Heart left ventricle (tissue), 16 donors: ENCODE results near the gene VWA8. TPM values are rescaled to one million over a fixed set of nuclear protein-coding genes. Genes with fewer than 3 reads are reported as not detected.

Experiments used
- ATAC-seq, 4 donors: fragments of 200-7000 bp; cut with Tn5 transposase; one replicate each; pipeline ENCODE4 v1.9.1; 2020 to 2022; ENCODE audit warnings: moderate library complexity in 4 of 4, mild to moderate bottlenecking in 3 of 4, moderate number of reproducible peaks in 1 of 4
- DNase-seq, 5 donors: peaks; one replicate each; pipeline ENCODE4 v3.0.0-alpha.2; 2020
- H3K27ac ChIP-seq, 12 donors: fragments of 200-600 bp; sonication (generic) in 4 of 12; one replicate each; pipeline versions ENCODE4 v1.5.0 to v1.8.0; 2016 to 2022; ENCODE audit warnings: mild to moderate bottlenecking in 2 of 12
- H3K27me3 ChIP-seq, 9 donors: fragments of 200-600 bp; sonication (generic) in 2 of 9; one replicate each; pipeline versions ENCODE4 v1.5.1 to v1.8.0; 2016 to 2022; ENCODE audit warnings: mild to moderate bottlenecking in 3 of 9
- H3K36me3 ChIP-seq, 9 donors: fragments of 200-600 bp; sonication (generic) in 2 of 9; one replicate each; pipeline versions ENCODE4 v1.5.0 to v1.8.0; 2018 to 2022; ENCODE audit warnings: mild to moderate bottlenecking in 2 of 9
- H3K4me1 ChIP-seq, 12 donors: fragments of 200-600 bp; sonication (generic) in 4 of 12; one replicate each; pipeline versions ENCODE4 v1.5.0 to v1.8.0; 2016 to 2022; ENCODE audit warnings: mild to moderate bottlenecking in 3 of 12
- H3K4me3 ChIP-seq, 12 donors: fragments of 200-600 bp; sonication (generic) in 4 of 12; one replicate each; pipeline versions ENCODE4 v1.5.0 to v1.8.0; 2017 to 2022; ENCODE audit warnings: mild to moderate bottlenecking in 9 of 12, moderate library complexity in 4 of 12
- H3K9me3 ChIP-seq, 12 donors: fragments of 200-600 bp; sonication (generic) in 4 of 12; one replicate each; pipeline versions ENCODE4 v1.5.0 to v1.8.0; 2016 to 2022; ENCODE audit warnings: mild to moderate bottlenecking in 1 of 12
- POLR2A ChIP-seq, 2 donors: fragments of 450-650 bp; IDR thresholded peaks; one replicate each; pipeline ENCODE4 v1.6.1; 2017; ENCODE audit warnings: antibody characterized with exemption in 2 of 2, mild to moderate bottlenecking in 2 of 2, moderate library complexity in 2 of 2
- WGBS, 4 donors: extraction: QIAGEN DNeasy Blood & Tissue Kit in 2 of 4; methylation state at CpG; one replicate each; pipeline versions ENCODE4 v1.1.5 to v1.1.7; 2013 to 2018; 5-methylcytosine and 5-hydroxymethylcytosine counted together
- intact Hi-C, 10 donors: fragments of 100-400 bp; cut with DNase I; formaldehyde crosslinking; loops; one replicate each; pipeline versions ENCODE4 v1.11.1 to v1.14.2; 2022
- polyA plus RNA-seq, 2 donors: library from polyadenylated mRNA; stranded (reverse); fragments of 200-250 nt; gene quantifications; one replicate each; pipeline ENCODE4 v1.2.3, GENCODE V29; 2013
- total RNA-seq, 9 donors: library from RNA; depleted of rRNA in 2 of 9; stranded (reverse); fragments of >200 nt in 2 of 9; fragmentation: NEBNext Ultra II Directional in 3 of 9; extraction: Animal tissue kit (Norgen Biotek cat#: 25700) in 3 of 9; gene quantifications; one replicate each; pipeline versions ENCODE4 v1.1.0 to v1.2.4, GENCODE V29; 2016 to 2023
- TF ChIP-seq, protein P1 (sequence below), 12 donors: fragments of 200-600 bp; sonication (generic) in 4 of 12; IDR thresholded peaks; one replicate each; pipeline versions ENCODE4 v1.5.0 to v1.8.0; 2018 to 2022; ENCODE audit warnings: antibody characterized with exemption in 12 of 12, mild to moderate bottlenecking in 5 of 12
- donor health status: ischemic (EF 13 %, LVEDD 7.1; RV severe dilation, severe dysfunction).
- donor health status: healthy with polysubstance abuse.
- donor health status: DM: no; HTN: yes; CAD: no.
- donor health status: DM: no; HTN: no; CAD: no.
- donor health status: ischemic (EF 25% LVEDD 6.9; RV normal size, moderate dysfunction).
- donor health status: ischemic (EF 25% LVEDD 5.7; RV mildly dilated, moderate dysfunction).
- donor health status: healthy.
- donor health status: DM: yes; HTN: yes; CAD: no.
- donor health status: ischemic (EF 35%, LVEDD 5.7; RV mildly dilated, moderate dysfunction).
- donor health status: nonischemic (EF 11% LVEDD 7.7; RV severe dilation, severe dysfunction).
- donor health status: DM: yes; HTN: yes; CAD: no.
- donor health status: PGD.
- donor health status: ischemic (EF 29% LVEDD 5.4; RV normal size, mild dysfunction).
- donor health status: nonischemic (EF 23%, LVEDD 6.1; RV moderate dilation, normal function).

The VWA8 gene
- total and polyA plus RNA-seq, 11 donors, result 12.1 to 64.1 (median 41.8) TPM

DNA sequence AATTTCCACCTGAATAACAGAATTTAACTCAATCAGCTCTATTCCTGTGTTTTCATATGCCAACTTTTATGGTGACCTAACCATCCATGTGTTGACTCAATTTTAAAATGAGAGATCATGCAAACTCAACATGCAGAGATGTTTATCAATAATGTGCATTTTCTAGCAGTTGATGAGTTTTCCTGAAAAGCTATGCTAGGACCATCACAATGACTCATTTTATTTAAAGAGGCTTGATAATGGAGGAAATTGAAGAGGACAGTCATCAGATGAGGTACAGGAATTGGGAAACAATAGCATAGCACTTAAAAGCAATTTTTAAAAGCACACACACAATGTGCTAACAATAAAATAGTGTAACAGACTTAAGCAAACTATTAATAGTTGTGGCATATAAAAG lies 127.1 kb downstream of the VWA8 start:
- Histone ChIP-seq H3K4me1 (peaks cover 0 to 16% (median 8%) of the 10 kb centered on the region in 12 donors), H3K4me3 (no peak overlapping the region), H3K27ac (peak overlapping the region in 4 of 12 donors; percentile 11 to 52 (median 32)), H3K9me3 (no peaks in the 10 kb centered on the region), H3K27me3 (no peaks in the 10 kb centered on the region), H3K36me3 (peaks cover 0 to 38% (median 8%) of the 10 kb centered on the region in 9 donors)
- no peak for DNase-seq
- intact Hi-C loops, result no loop called here
- TF ChIP-seq POLR2A (IDR thresholded peaks at IDR 0.05), result no peak
- TF ChIP-seq, protein P1, sequence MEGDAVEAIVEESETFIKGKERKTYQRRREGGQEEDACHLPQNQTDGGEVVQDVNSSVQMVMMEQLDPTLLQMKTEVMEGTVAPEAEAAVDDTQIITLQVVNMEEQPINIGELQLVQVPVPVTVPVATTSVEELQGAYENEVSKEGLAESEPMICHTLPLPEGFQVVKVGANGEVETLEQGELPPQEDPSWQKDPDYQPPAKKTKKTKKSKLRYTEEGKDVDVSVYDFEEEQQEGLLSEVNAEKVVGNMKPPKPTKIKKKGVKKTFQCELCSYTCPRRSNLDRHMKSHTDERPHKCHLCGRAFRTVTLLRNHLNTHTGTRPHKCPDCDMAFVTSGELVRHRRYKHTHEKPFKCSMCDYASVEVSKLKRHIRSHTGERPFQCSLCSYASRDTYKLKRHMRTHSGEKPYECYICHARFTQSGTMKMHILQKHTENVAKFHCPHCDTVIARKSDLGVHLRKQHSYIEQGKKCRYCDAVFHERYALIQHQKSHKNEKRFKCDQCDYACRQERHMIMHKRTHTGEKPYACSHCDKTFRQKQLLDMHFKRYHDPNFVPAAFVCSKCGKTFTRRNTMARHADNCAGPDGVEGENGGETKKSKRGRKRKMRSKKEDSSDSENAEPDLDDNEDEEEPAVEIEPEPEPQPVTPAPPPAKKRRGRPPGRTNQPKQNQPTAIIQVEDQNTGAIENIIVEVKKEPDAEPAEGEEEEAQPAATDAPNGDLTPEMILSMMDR (IDR thresholded peaks at IDR 0.05), result no peak
- peak in 2 of 4 donors; percentile 34 to 86 for ATAC-seq

DNA sequence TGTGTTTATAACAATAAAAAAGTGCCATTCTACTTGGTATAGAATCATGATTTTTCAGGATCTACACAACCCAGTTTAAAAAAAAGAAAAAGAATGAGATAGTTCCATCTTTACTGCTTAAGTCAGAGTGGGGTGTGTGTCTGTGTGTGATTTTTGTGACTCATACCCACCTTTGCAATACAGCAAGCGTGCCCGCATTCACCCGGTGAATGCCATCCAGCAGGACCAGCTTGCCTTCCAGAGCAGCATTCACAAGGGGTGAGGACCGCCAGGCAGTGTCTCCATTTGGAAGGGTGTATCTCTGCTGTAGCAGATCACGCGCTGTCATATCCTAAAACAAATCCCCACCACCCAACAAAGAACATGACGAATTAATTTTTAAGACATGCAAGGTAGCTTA lies 127.7 kb downstream of the VWA8 start:
- no peak for ATAC-seq
- H3K27me3 ChIP-seq, result no peaks in the 10 kb centered on the region
- WGBS, 4 donors, result 90 to 95% (median 92%) methylated on average over 7 of the region's 7 CpGs

DNA sequence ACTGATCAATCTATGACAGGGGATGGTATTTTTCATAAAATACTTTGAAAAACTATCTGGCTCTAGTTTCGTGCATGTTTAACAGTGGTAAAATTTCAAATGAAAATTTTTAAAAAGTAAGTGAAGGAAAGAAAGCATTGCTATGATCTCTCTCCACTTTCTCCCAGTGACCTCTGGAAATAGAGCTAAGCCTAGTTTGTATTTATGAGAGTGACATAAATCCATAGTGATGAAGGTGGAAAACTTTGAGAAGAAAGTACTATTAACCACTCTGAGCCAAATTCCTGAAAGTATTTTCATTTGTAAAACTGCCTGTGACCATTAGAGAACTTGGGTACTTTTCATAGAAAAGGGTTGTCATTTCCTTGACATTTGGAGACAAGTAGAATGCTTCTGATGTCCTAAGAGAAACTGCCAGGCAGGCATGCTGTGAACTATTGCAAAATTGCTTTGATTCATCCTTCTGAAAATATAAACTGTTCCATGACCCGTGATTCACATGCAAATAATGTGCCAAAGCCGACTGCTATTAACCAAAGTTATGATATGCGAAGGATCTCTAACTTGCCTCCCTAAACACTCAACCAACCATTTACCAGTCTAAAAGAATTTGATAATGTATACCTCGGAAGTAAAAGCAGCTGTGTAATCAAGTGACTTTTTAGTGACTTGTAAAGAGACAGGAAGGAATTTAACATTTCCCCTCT lies 133.2 kb downstream of the VWA8 start:
- Histone ChIP-seq H3K27me3 (no peaks in the 10 kb centered on the region), H3K9me3 (no peaks in the 10 kb centered on the region), H3K36me3 (peaks cover 0 to 46% (median 6%) of the 10 kb centered on the region in 9 donors), H3K27ac (peak overlapping the region in 8 of 12 donors; percentile 2 to 46 (median 37)), H3K4me1 (peaks cover 0 to 21% (median 10%) of the 10 kb centered on the region in 12 donors), H3K4me3 (no peak overlapping the region)
- WGBS, 4 donors, result 44 to 54% (median 46%) methylated on average over 5 of the region's 5 CpGs
- TF ChIP-seq POLR2A (IDR thresholded peaks at IDR 0.05), result no peak
- TF ChIP-seq, protein P1 (IDR thresholded peaks at IDR 0.05), result no peak
- no peak for DNase-seq
- ATAC-seq, result peak in 3 of 4 donors; percentile 48 to 74 (median 71)
- intact Hi-C loops, result no loop called here

More for the DNA sequence above, 127.7 kb downstream of the VWA8 start:
- intact Hi-C loops, result no loop called here
- no peaks in the 10 kb centered on the region for H3K9me3 ChIP-seq
- TF ChIP-seq POLR2A (IDR thresholded peaks at IDR 0.05), result no peak
- TF ChIP-seq, protein P1 (IDR thresholded peaks at IDR 0.05), result no peak
- H3K27ac ChIP-seq, result peak overlapping the region in 4 of 12 donors; percentile 11 to 52 (median 32)
- DNase-seq, result no peak
- H3K4me1 ChIP-seq, result peaks cover 0 to 17% (median 10%) of the 10 kb centered on the region in 12 donors
- no peak overlapping the region for H3K4me3 ChIP-seq
- peaks cover 0 to 40% (median 8%) of the 10 kb centered on the region in 9 donors for H3K36me3 ChIP-seq

DNA sequence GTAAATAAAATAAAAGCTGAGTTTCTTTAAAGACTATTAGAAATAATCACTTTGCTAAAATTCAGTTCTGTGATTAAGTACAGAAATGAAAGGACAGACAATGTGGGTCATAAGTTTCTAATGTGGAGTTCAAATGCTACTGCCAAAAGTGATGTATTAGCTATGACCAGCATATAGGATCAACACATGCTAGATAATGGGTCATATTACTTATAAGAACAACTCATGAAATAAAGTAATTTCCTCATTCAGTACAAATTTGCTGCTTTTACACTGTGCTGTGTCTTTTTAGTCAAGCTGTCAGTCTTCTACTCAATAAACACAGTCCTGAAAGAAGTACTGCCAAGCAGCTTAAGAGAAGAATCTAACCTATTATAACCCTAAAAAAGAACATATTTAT lies 135.2 kb downstream of the VWA8 start:
- TF ChIP-seq, protein P1 (IDR thresholded peaks at IDR 0.05), result no peak
- TF ChIP-seq POLR2A (IDR thresholded peaks at IDR 0.05), result no peak
- ATAC-seq, result no peak

More for the DNA sequence above, 135.2 kb downstream of the VWA8 start:
- no peak for DNase-seq
- H3K27me3 ChIP-seq, result no peaks in the 10 kb centered on the region
- H3K9me3 ChIP-seq, result no peaks in the 10 kb centered on the region
- intact Hi-C loops, result no loop called here
- H3K27ac ChIP-seq, result no peak overlapping the region
- H3K36me3 ChIP-seq, result peaks cover 0 to 33% (median 4%) of the 10 kb centered on the region in 9 donors
- H3K4me3 ChIP-seq, result no peak overlapping the region
- H3K4me1 ChIP-seq, result peaks cover 0 to 21% (median 11%) of the 10 kb centered on the region in 12 donors
